Rectal smooth muscle tissue (tissue), 1 donor: Measurements from ENCODE around the gene STK17A.
"Not testable (repeated sequence)": the region's sequence is repeated elsewhere in the genome, so short reads cannot be mapped to it uniquely, and the experiment has no call there.

Experiments used
- H3K27ac ChIP-seq: one replicate; pipeline ENCODE4 v1.7.0; 2013; ENCODE audit warnings: low read depth, low read length, inconsistent platforms
- H3K27me3 ChIP-seq: one replicate; pipeline ENCODE4 v1.7.0; 2013; ENCODE audit warnings: low read length; ENCODE audit not compliant: control insufficient read depth, insufficient read depth
- H3K36me3 ChIP-seq: one replicate; pipeline ENCODE4 v1.7.0; 2013; ENCODE audit warnings: low read length; ENCODE audit not compliant: control insufficient read depth, insufficient read depth
- H3K4me1 ChIP-seq: one replicate; pipeline ENCODE4 v1.7.0; 2013; ENCODE audit warnings: low read length; ENCODE audit not compliant: control insufficient read depth, insufficient read depth
- H3K4me3 ChIP-seq: one replicate; pipeline ENCODE4 v1.7.0; 2013; ENCODE audit warnings: low read length
- H3K9ac ChIP-seq: one replicate; pipeline ENCODE4 v1.7.0; 2013; ENCODE audit warnings: low read length

The STK17A gene

DNA sequence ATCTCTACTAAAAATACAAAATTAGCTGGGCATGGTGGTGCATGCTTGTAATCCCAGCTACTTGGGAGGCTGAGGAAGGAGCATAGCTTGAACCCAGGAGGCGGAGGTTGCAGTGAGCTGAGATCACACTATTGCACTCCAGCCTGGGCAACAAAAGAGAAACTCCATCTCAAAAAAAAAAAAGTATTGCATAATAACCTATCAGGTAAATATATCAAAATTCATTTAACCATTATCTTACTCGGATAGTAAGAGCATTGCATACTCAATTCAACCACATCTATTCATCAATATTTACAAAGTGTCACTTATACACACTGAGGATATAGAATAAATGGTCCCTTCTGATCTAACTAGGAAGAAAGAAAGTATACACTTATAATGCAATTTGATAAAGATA, 9.1 kb upstream of the STK17A start:
- not testable (repeated sequence) for H3K36me3 ChIP-seq, H3K27ac ChIP-seq, H3K4me3 ChIP-seq, H3K4me1 ChIP-seq, H3K27me3 ChIP-seq, H3K9ac ChIP-seq

- no peaks in the 10 kb centered on the region for H3K36me3 ChIP-seq
- no peak overlapping the region for H3K9ac ChIP-seq
- no peaks in the 10 kb centered on the region for H3K27me3 ChIP-seq
Observed at GRCh38 chr7:43575506-43575905, 7.4 kb upstream of the STK17A start.

DNA sequence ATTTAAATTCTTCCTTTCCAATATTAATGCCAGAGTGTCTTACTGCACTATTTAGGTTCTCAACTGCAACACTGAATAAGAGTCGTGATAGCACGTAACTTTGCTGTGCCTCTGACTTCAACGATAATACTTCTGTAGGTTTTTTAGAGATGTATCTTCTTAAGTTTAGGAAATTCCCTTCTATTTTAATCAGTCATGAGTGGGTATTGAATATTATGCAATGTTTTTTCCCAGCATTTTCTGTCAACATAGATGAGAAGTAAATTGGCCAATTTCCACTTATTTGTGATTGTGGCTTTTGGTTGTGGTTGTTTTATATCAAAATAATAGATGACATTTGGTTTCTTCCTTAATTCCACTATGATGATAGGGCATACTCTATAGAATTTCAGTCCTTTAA, 6.7 kb upstream of the STK17A start:
- no peaks in the 10 kb centered on the region for H3K27me3 ChIP-seq
- H3K4me1 ChIP-seq, result no peaks in the 10 kb centered on the region
- no peak overlapping the region for H3K27ac ChIP-seq
- H3K9ac ChIP-seq, result no peak overlapping the region
- no peaks in the 10 kb centered on the region for H3K36me3 ChIP-seq
- no peak overlapping the region for H3K4me3 ChIP-seq

More at GRCh38 chr7:43575506-43575905, 7.4 kb upstream of the STK17A start:
- Histone ChIP-seq H3K4me3 (no peak overlapping the region), H3K4me1 (no peaks in the 10 kb centered on the region), H3K27ac (no peak overlapping the region)

- H3K27ac ChIP-seq, result no peak overlapping the region
- no peak overlapping the region for H3K4me3 ChIP-seq
- no peak overlapping the region for H3K9ac ChIP-seq
- H3K27me3 ChIP-seq, result no peaks in the 10 kb centered on the region
- no peaks in the 10 kb centered on the region for H3K4me1 ChIP-seq
- no peaks in the 10 kb centered on the region for H3K36me3 ChIP-seq
Observed at GRCh38 chr7:43577485-43577951, 5.4 kb upstream of the STK17A start.

- peak overlapping the region; percentile 81 for H3K9ac ChIP-seq
- peak overlapping the region; percentile 90 for H3K4me3 ChIP-seq
- peak overlapping the region; percentile 89 for H3K27ac ChIP-seq
- H3K27me3 ChIP-seq, result no peaks in the 10 kb centered on the region
- peaks cover 3% of the 10 kb centered on the region for H3K4me1 ChIP-seq
- H3K36me3 ChIP-seq, result no peaks in the 10 kb centered on the region
Observed at GRCh38 chr7:43583424-43584194, 701 bp downstream of the STK17A start.

DNA sequence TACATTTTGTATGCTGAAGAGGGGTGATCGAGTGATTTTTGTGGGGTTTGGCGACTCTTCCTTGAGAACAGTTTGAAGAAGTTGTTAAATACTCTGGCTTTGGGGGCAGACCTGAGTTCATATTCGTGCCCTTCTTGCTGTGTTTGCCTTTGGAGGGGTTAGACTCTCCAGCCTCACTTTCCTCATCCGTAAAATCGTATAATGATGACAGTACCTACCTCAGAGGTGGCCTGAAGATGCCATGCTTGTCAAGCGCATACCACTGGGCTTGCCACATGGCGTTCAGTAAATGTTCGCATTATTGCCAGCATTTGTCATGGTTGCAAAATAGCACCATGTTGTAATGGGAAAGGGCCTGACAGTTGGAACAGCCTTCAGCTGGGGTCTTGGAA, 1.3 kb downstream of the STK17A start:
- peak overlapping the region; percentile 89 for H3K27ac ChIP-seq
- H3K9ac ChIP-seq, result peak overlapping the region; percentile 45
- no peaks in the 10 kb centered on the region for H3K27me3 ChIP-seq
- no peaks in the 10 kb centered on the region for H3K36me3 ChIP-seq
- peaks cover 3% of the 10 kb centered on the region for H3K4me1 ChIP-seq
- peak overlapping the region; percentile 90 for H3K4me3 ChIP-seq

DNA sequence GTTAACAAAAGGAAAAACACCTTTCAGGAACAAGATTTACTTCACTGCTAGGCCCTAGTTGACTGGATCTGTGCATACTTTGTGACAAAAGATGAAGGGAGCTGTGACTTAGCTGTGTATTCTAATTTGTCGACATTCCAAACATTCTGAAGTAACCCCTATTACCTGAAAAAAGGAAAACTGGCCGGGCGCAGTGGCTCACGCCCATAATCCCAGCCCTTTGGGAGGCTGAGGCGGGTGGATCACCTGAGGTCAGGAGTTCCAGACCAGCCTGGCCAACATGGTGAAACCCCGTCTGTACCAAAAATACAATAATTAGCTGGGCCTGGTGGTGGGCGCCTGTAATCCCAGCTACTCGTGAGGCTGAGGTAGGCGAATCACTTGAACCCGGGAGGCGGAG, 1.8 kb downstream of the STK17A start:
- not testable (repeated sequence) for H3K27me3 ChIP-seq, H3K9ac ChIP-seq, H3K4me1 ChIP-seq, H3K36me3 ChIP-seq
- peak overlapping the region; percentile 90 for H3K4me3 ChIP-seq
- peak overlapping the region; percentile 89 for H3K27ac ChIP-seq

DNA sequence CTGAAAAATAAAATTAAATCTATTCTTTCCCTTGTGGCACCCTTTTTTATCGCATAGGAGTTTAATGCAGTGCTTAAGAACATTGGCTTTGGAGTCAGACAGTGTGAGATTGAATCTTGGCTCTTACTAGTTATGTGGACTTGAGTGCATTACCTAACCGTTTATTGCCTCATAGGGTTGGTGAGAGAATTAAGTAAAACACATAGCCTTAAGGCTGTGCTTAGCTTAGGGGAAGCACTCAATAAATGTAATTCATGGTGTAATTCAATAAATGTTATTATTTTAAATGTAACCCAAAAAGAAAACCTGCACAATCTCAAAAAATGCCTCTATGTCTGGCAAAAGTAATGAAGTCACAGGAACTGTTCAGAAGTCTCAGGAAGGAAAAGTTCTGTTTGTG, 2.7 kb downstream of the STK17A start:
- Histone ChIP-seq H3K4me1 (peaks cover 3% of the 10 kb centered on the region), H3K27ac (no peak overlapping the region)

DNA sequence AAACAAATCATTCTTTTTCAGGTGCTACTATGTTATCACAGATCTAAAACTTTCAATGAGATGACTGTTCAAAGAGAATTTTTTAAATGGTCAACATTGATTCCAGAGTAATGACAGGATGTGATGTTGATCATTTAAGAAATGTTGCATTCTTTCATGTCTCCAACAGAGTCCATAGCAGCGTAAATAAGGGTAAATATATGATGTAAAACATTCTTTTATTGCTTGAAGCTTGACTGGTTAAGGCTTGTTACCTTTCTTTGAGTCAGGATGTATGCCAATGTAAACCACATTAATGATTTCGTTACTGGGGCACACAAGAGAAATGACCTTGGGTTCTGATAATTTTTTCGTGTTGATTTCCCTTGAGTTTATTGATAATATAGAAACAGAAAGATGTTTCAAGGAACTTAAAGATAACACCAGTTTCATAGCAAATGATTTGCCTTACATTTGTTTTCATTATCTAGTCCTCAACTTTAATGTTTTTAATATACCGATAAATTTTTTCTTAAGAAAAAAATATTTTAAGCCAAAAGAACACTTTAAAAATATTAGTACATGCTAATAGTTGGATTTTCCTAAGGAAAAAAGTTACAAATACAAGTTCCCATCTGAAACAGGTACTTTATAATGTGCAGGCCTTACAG, 3.5 kb downstream of the STK17A start:
- H3K36me3 ChIP-seq, result no peaks in the 10 kb centered on the region
- peaks cover 3% of the 10 kb centered on the region for H3K4me1 ChIP-seq
- no peaks in the 10 kb centered on the region for H3K27me3 ChIP-seq
- no peak overlapping the region for H3K27ac ChIP-seq
- no peak overlapping the region for H3K9ac ChIP-seq
- no peak overlapping the region for H3K4me3 ChIP-seq

More for the DNA sequence above, 2.7 kb downstream of the STK17A start:
- Histone ChIP-seq H3K9ac (no peak overlapping the region), H3K27me3 (no peaks in the 10 kb centered on the region), H3K36me3 (no peaks in the 10 kb centered on the region), H3K4me3 (no peak overlapping the region)

GRCh38 chr7:43588477-43589132, 5.7 kb downstream of the STK17A start:
- Histone ChIP-seq H3K36me3 (no peaks in the 10 kb centered on the region), H3K4me1 (peaks cover 3% of the 10 kb centered on the region), H3K27ac (no peak overlapping the region)

DNA sequence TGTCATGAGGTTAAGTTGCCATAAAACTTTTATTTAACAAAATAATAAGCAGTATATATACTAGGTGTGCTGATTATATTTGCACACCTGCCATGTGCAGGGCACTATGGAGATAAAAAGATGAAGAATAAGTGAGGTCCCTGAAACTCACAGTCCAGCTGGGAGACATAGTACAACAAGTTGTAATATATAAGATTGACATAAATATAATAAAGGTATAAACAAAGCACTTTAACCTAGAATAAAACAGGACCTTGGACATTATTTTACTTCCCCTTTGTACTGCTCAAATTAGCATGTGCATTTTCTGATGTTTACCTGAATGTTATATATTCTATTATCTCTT, 6.2 kb downstream of the STK17A start:
- Histone ChIP-seq H3K4me3 (no peak overlapping the region), H3K36me3 (no peaks in the 10 kb centered on the region), H3K9ac (no peak overlapping the region), H3K27ac (no peak overlapping the region), H3K4me1 (peaks cover 3% of the 10 kb centered on the region), H3K27me3 (no peaks in the 10 kb centered on the region)

More at GRCh38 chr7:43588477-43589132, 5.7 kb downstream of the STK17A start:
- H3K4me3 ChIP-seq, result no peak overlapping the region
- no peak overlapping the region for H3K9ac ChIP-seq
- no peaks in the 10 kb centered on the region for H3K27me3 ChIP-seq

- H3K36me3 ChIP-seq, result no peaks in the 10 kb centered on the region
- H3K27ac ChIP-seq, result no peak overlapping the region
- no peak overlapping the region for H3K4me3 ChIP-seq
- H3K4me1 ChIP-seq, result no peaks in the 10 kb centered on the region
- H3K9ac ChIP-seq, result no peak overlapping the region
- no peaks in the 10 kb centered on the region for H3K27me3 ChIP-seq
Observed at GRCh38 chr7:43589728-43590127, 6.8 kb downstream of the STK17A start.
